SK-N-SH treated with all-trans-retinoic acid at 6 μM for 48 hours (cell line): Measurements from ENCODE around the gene TGFBR3.

Source experiments
- ATAC-seq: fragments of 200-7000 bp; cut with Tn5 transposase; 3 replicates; pipeline ENCODE4 v1.9.1; 2020; ENCODE audit warnings: mild to moderate bottlenecking, moderate library complexity
- ARNTL ChIP-seq: fragments of 450-650 bp; formaldehyde crosslinking; IDR thresholded peaks from 2 replicates; pipeline ENCODE4 v1.5.0; 2020; ENCODE audit warnings: low read depth, mild to moderate bottlenecking, moderate library complexity, borderline replicate concordance
- BACH2 ChIP-seq: fragments of 250-450 bp; sonication (Bioruptor Pico); IDR thresholded peaks from 2 replicates; pipeline ENCODE4 v1.9.0; 2021; ENCODE audit warnings: mild to moderate bottlenecking, borderline replicate concordance
- CREB5 ChIP-seq: fragments of 250-450 bp; sonication (Bioruptor Pico); IDR thresholded peaks from 2 replicates; pipeline ENCODE4 v1.5.1; 2020; ENCODE audit warnings: low read depth, mild to moderate bottlenecking, moderate library complexity
- CSDC2 ChIP-seq: fragments of 250-450 bp; sonication (Bioruptor Pico); IDR thresholded peaks from 2 replicates; pipeline ENCODE4 v1.5.0; 2020; ENCODE audit warnings: mild to moderate bottlenecking, moderate library complexity
- ESRRG ChIP-seq: fragments of 250-450 bp; sonication (Bioruptor Pico); IDR thresholded peaks from 2 replicates; pipeline ENCODE4 v1.6.1; 2021; ENCODE audit warnings: mild to moderate bottlenecking
- GLIS3 ChIP-seq: fragments of 250-450 bp; sonication (Bioruptor Pico); IDR thresholded peaks from 2 replicates; pipeline ENCODE4 v1.5.0; 2020; ENCODE audit warnings: mild to moderate bottlenecking, moderate library complexity
- ISL1 ChIP-seq: fragments of 250-450 bp; sonication (Bioruptor Pico); IDR thresholded peaks from 2 replicates; pipeline ENCODE4 v2.1.2; 2022; ENCODE audit warnings: mild to moderate bottlenecking, moderate library complexity
- POU6F1 ChIP-seq: fragments of 250-450 bp; sonication (Bioruptor Pico); IDR thresholded peaks from 2 replicates; pipeline ENCODE4 v1.8.0; 2021; ENCODE audit warnings: low read depth, mild to moderate bottlenecking, moderate library complexity, borderline replicate concordance
- PPARA ChIP-seq: fragments of 250-450 bp; sonication (Bioruptor Pico); IDR thresholded peaks from 2 replicates; pipeline ENCODE4 v1.5.0; 2020; ENCODE audit warnings: mild to moderate bottlenecking, borderline replicate concordance
- RARB ChIP-seq: fragments of 250-450 bp; sonication (Bioruptor Pico); IDR thresholded peaks from 2 replicates; pipeline ENCODE4 v1.8.0; 2021; ENCODE audit warnings: mild to moderate bottlenecking, moderate library complexity
- TCF4 ChIP-seq: fragments of 250-450 bp; sonication (Bioruptor Pico); IDR thresholded peaks from 2 replicates; pipeline ENCODE4 v1.8.0; 2021; ENCODE audit warnings: mild to moderate bottlenecking, moderate library complexity, borderline replicate concordance
- TOX ChIP-seq: fragments of 250-450 bp; sonication (Bioruptor Pico); IDR thresholded peaks from 2 replicates; pipeline ENCODE4 v1.8.0; 2021; ENCODE audit warnings: mild to moderate bottlenecking, moderate library complexity, borderline replicate concordance
- TSHZ2 ChIP-seq: fragments of 250-450 bp; sonication (Bioruptor Pico); IDR thresholded peaks from 2 replicates; pipeline ENCODE4 v1.5.0; 2020; ENCODE audit warnings: mild to moderate bottlenecking, moderate library complexity
- ZC3H10 ChIP-seq: fragments of 250-450 bp; sonication (Bioruptor Pico); IDR thresholded peaks from 2 replicates; pipeline ENCODE4 v1.5.1; 2021; ENCODE audit warnings: mild to moderate bottlenecking, moderate library complexity
- ZFP3 ChIP-seq: fragments of 250-450 bp; sonication (Bioruptor Pico); IDR thresholded peaks from 2 replicates; pipeline ENCODE4 v1.5.0; 2020; ENCODE audit warnings: mild to moderate bottlenecking, moderate library complexity
- ZFP30 ChIP-seq: fragments of 450-650 bp; formaldehyde crosslinking; IDR thresholded peaks from 2 replicates; pipeline ENCODE4 v1.5.0; 2022; ENCODE audit warnings: mild to moderate bottlenecking, moderate library complexity
- ZNF565 ChIP-seq: fragments of 450-650 bp; formaldehyde crosslinking; conservative IDR thresholded peaks from 2 replicates; pipeline ENCODE4 v1.5.0; 2020; ENCODE audit warnings: low read depth, mild to moderate bottlenecking, moderate library complexity
- ZNF8 ChIP-seq: fragments of 450-650 bp; formaldehyde crosslinking; IDR thresholded peaks from 2 replicates; pipeline ENCODE4 v1.5.0; 2020; ENCODE audit warnings: mild to moderate bottlenecking, moderate library complexity
- TF ChIP-seq, protein P1 (sequence below): fragments of 250-450 bp; sonication (Bioruptor Pico); IDR thresholded peaks from 2 replicates; pipeline ENCODE4 v1.5.1; 2021; ENCODE audit warnings: mild to moderate bottlenecking, moderate library complexity
- TF ChIP-seq, protein P2 (sequence below): fragments of 250-450 bp; sonication (Bioruptor Pico); IDR thresholded peaks from 2 replicates; pipeline ENCODE4 v1.8.0; 2020; ENCODE audit warnings: mild to moderate bottlenecking, moderate library complexity, borderline replicate concordance

The TGFBR3 gene

GRCh38 chr1:91798740-91799139 lies 87.2 kb downstream of the TGFBR3 start:
- no peak for TF ChIP-seq BACH2 (CRISPR knock-in tag)
- TF ChIP-seq GLIS3 (CRISPR knock-in tag) = no peak
- no peak for TF ChIP-seq ISL1
- TF ChIP-seq ARNTL = no peak
- TF ChIP-seq ZNF8 (CRISPR knock-in tag) = no peak
- TF ChIP-seq, protein P1, sequence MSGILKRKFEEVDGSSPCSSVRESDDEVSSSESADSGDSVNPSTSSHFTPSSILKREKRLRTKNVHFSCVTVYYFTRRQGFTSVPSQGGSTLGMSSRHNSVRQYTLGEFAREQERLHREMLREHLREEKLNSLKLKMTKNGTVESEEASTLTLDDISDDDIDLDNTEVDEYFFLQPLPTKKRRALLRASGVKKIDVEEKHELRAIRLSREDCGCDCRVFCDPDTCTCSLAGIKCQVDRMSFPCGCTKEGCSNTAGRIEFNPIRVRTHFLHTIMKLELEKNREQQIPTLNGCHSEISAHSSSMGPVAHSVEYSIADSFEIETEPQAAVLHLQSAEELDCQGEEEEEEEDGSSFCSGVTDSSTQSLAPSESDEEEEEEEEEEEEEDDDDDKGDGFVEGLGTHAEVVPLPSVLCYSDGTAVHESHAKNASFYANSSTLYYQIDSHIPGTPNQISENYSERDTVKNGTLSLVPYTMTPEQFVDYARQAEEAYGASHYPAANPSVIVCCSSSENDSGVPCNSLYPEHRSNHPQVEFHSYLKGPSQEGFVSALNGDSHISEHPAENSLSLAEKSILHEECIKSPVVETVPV (CRISPR knock-in tag) = no peak
- no peak for TF ChIP-seq CREB5 (CRISPR knock-in tag)
- no peak for TF ChIP-seq ZFP30 (CRISPR knock-in tag)
- TF ChIP-seq ZC3H10 (CRISPR knock-in tag) = no peak
- no peak for TF ChIP-seq CSDC2 (CRISPR knock-in tag)
- no peak for TF ChIP-seq ESRRG (CRISPR knock-in tag)
- ATAC-seq = no peak

GRCh38 chr1:91798241-91798648 lies 87.7 kb downstream of the TGFBR3 start:
- ATAC-seq = no peak
- no peak for TF ChIP-seq RARB (CRISPR knock-in tag)
- no peak for TF ChIP-seq ZC3H10 (CRISPR knock-in tag)
- no peak for TF ChIP-seq ZNF565
- no peak for TF ChIP-seq GLIS3 (CRISPR knock-in tag)
- TF ChIP-seq POU6F1 (CRISPR knock-in tag) = no peak
- no peak for TF ChIP-seq ISL1
- TF ChIP-seq, protein P1 (CRISPR knock-in tag) = no peak
- no peak for TF ChIP-seq ESRRG (CRISPR knock-in tag)
- no peak for TF ChIP-seq PPARA
- no peak for TF ChIP-seq TOX
- TF ChIP-seq ZFP3 = no peak
- TF ChIP-seq, all 23 proteins: peak for 0

- TF ChIP-seq ARNTL = no peak
- no peak for TF ChIP-seq ESRRG (CRISPR knock-in tag)
- no peak for TF ChIP-seq TSHZ2
- no peak for TF ChIP-seq ZFP30 (CRISPR knock-in tag)
- TF ChIP-seq, protein P2, sequence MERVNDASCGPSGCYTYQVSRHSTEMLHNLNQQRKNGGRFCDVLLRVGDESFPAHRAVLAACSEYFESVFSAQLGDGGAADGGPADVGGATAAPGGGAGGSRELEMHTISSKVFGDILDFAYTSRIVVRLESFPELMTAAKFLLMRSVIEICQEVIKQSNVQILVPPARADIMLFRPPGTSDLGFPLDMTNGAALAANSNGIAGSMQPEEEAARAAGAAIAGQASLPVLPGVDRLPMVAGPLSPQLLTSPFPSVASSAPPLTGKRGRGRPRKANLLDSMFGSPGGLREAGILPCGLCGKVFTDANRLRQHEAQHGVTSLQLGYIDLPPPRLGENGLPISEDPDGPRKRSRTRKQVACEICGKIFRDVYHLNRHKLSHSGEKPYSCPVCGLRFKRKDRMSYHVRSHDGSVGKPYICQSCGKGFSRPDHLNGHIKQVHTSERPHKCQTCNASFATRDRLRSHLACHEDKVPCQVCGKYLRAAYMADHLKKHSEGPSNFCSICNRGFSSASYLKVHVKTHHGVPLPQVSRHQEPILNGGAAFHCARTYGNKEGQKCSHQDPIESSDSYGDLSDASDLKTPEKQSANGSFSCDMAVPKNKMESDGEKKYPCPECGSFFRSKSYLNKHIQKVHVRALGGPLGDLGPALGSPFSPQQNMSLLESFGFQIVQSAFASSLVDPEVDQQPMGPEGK (CRISPR knock-in tag) = no peak
- no peak for TF ChIP-seq ZNF8 (CRISPR knock-in tag)
- no peak for TF ChIP-seq BACH2 (CRISPR knock-in tag)
- TF ChIP-seq TCF4 (CRISPR knock-in tag) = no peak
- ATAC-seq = no peak
These were observed 88.8 kb downstream of the TGFBR3 start for GRCh38 chr1:91797164-91797563.
